WTC11 (cell line): ENCODE measurements around the gene HMGN4. TPM values are rescaled to one million over a fixed set of nuclear protein-coding genes. Genes with fewer than 3 reads are reported as not detected.
A peak's percentile ranks its signal among the peaks of the same experiment; 100 is the strongest.
"Not testable (repeated sequence)": the region's sequence is repeated elsewhere in the genome, so short reads cannot be mapped to it uniquely, and the experiment has no call there.

Experiments
- ATAC-seq: fragments of 200-7000 bp; cut with Tn5 transposase; 2 replicates; pipeline ENCODE4 v1.10.0; 2021; ENCODE audit warnings: mild to moderate bottlenecking, moderate library complexity
- CTCF ChIA-PET: fragments of 300-600 bp; sonication (Branson Sonifier 250); formaldehyde crosslinking; loops from one replicate; lab custom pipeline; 2021; ENCODE audit warnings: antibody characterized with exemption; lab: Charles Lee
- POLR2A ChIA-PET: fragments of 350-600 bp; sonication (Branson Sonifier 250); formaldehyde crosslinking; loops from one replicate; lab custom pipeline; 2021; ENCODE audit warnings: antibody characterized with exemption; lab: Charles Lee
- DNase-seq: peaks from one replicate; pipeline ENCODE4 v3.0.0; 2021; ENCODE audit warnings: low spot score
- H3K27ac Mint-ChIP-seq: 2 replicates; pipeline ENCODE4 v1.8.0; 2021; ENCODE audit warnings: mixed read lengths
- H3K27me3 Mint-ChIP-seq: 2 replicates; pipeline ENCODE4 v1.8.0; 2021; ENCODE audit warnings: low read depth, mild to moderate bottlenecking, moderate library complexity, mixed read lengths
- H3K36me3 Mint-ChIP-seq: 2 replicates; pipeline ENCODE4 v1.8.0; 2021; ENCODE audit warnings: mixed read lengths
- H3K4me1 Mint-ChIP-seq: 2 replicates; pipeline ENCODE4 v1.8.0; 2022; ENCODE audit warnings: mixed read lengths
- H3K4me3 Mint-ChIP-seq: 2 replicates; pipeline ENCODE4 v1.8.0; 2021; ENCODE audit warnings: mild to moderate bottlenecking, moderate library complexity, mixed read lengths
- H3K9me3 Mint-ChIP-seq: 2 replicates; pipeline ENCODE4 v1.8.0; 2021; ENCODE audit warnings: mixed read lengths
- EMX1 ChIP-seq: fragments of 250-450 bp; sonication (Bioruptor Pico); IDR thresholded peaks from 2 replicates; pipeline ENCODE4 v1.8.0; 2021; ENCODE audit warnings: mild to moderate bottlenecking
- ESRRA ChIP-seq: sonication (generic); formaldehyde crosslinking; IDR thresholded peaks from 2 replicates; pipeline ENCODE4 v1.8.1; 2022; ENCODE audit warnings: mild to moderate bottlenecking, missing genetic modification reagents, borderline replicate concordance
- RELA ChIP-seq: sonication (generic); formaldehyde crosslinking; IDR thresholded peaks from 2 replicates; pipeline ENCODE4 v1.8.1; 2022; ENCODE audit warnings: missing genetic modification reagents, mild to moderate bottlenecking, borderline replicate concordance
- SMAD3 ChIP-seq: sonication (generic); formaldehyde crosslinking; IDR thresholded peaks from 2 replicates; pipeline ENCODE4 v1.8.0; 2022; ENCODE audit warnings: missing genetic modification reagents, mild to moderate bottlenecking, borderline replicate concordance
- ZNF121 ChIP-seq: sonication (generic); formaldehyde crosslinking; IDR thresholded peaks from 2 replicates; pipeline ENCODE4 v1.8.0; 2023; ENCODE audit warnings: missing genetic modification reagents
- ZNF263 ChIP-seq: sonication (generic); formaldehyde crosslinking; IDR thresholded peaks from 2 replicates; pipeline ENCODE4 v1.8.1; 2022; ENCODE audit warnings: low read depth, mild to moderate bottlenecking, moderate library complexity, missing genetic modification reagents
- ZNF317 ChIP-seq: sonication (generic); formaldehyde crosslinking; IDR thresholded peaks from 2 replicates; pipeline ENCODE4 v1.8.1; 2023; ENCODE audit warnings: low read depth, mild to moderate bottlenecking, moderate library complexity, missing genetic modification reagents, borderline replicate concordance
- total RNA-seq: library from RNA; stranded (reverse); gene quantifications from 3 replicates; pipeline ENCODE4 v1.2.3, GENCODE V29; 2021
- TF ChIP-seq, protein P1 (sequence below): sonication (generic); formaldehyde crosslinking; IDR thresholded peaks from 2 replicates; pipeline ENCODE4 v1.8.1; 2023; ENCODE audit warnings: mild to moderate bottlenecking, missing genetic modification reagents
- TF ChIP-seq, protein P2 (sequence below): sonication (generic); formaldehyde crosslinking; IDR thresholded peaks from 2 replicates; pipeline ENCODE4 v1.8.1; 2023; ENCODE audit warnings: mild to moderate bottlenecking, missing genetic modification reagents
- TF ChIP-seq, protein P3 (sequence below): sonication (generic); formaldehyde crosslinking; IDR thresholded peaks from 2 replicates; pipeline ENCODE4 v1.8.1; 2022; ENCODE audit warnings: low read depth, mild to moderate bottlenecking, moderate library complexity, missing genetic modification reagents, borderline replicate concordance
- TF ChIP-seq, protein P4 (sequence below): sonication (generic); formaldehyde crosslinking; IDR thresholded peaks from 2 replicates; pipeline ENCODE4 v1.8.0; 2022; ENCODE audit warnings: mild to moderate bottlenecking, missing genetic modification reagents

HMGN4 gene
- total RNA-seq, 1 experiment from 2014 or later = 57.1 TPM

DNA sequence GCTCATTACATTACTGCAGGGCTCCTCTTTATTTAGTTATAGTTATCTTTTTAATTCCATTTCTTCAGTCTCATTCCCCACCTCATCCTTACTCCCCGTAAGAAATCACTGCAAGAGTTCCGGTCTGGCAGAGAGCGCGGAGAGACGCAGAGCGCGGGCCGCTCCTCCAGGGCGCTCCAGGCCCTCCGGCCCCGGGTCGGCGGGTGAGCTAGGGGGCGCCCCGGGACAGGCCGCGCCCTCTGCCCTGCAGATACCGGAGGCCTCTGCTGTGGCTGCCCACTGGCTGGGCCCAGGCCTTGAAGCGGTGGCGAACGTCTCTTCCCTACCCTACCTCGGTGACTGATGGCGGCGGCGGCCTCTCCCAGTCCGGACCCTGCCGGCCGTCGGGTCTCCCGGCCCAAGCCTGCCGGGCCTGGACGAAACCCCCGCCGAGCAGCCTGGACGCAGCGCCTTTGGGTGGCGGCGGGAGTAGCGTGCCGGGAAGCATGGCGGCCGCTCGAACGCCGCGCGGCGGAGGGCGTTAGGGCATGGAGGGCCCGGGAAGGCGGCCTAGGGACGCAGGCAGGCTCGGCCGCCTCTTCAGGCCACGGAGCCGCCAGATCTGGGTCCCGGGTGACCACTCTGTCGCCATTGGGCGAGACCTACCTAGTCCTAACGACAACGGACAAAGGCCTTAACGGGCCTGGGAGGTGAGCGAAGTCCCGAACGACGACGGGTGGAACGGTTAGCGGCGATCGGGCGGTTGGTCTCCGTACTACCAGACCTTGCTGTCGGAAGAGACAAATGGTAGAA, 16.4 kb upstream of the HMGN4 start (continued):
- TF ChIP-seq SMAD3 (CRISPR knock-in tag) (0 out of 2 replicates have a peak, but pooled peaks have one; percentile 21), ESRRA (CRISPR knock-in tag) (no peak), EMX1 (no peak), ZNF263 (CRISPR knock-in tag) (peak; percentile 69; the same call in 1 of the 2 replicates), RELA (CRISPR knock-in tag) (no peak), ZNF121 (CRISPR knock-in tag) (no peak), ZNF317 (CRISPR knock-in tag) (peak; percentile 43)
- TF ChIP-seq, protein P1, sequence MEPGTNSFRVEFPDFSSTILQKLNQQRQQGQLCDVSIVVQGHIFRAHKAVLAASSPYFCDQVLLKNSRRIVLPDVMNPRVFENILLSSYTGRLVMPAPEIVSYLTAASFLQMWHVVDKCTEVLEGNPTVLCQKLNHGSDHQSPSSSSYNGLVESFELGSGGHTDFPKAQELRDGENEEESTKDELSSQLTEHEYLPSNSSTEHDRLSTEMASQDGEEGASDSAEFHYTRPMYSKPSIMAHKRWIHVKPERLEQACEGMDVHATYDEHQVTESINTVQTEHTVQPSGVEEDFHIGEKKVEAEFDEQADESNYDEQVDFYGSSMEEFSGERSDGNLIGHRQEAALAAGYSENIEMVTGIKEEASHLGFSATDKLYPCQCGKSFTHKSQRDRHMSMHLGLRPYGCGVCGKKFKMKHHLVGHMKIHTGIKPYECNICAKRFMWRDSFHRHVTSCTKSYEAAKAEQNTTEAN = peak; percentile 82; the same call in 1 of the 2 replicates
- TF ChIP-seq, protein P2, sequence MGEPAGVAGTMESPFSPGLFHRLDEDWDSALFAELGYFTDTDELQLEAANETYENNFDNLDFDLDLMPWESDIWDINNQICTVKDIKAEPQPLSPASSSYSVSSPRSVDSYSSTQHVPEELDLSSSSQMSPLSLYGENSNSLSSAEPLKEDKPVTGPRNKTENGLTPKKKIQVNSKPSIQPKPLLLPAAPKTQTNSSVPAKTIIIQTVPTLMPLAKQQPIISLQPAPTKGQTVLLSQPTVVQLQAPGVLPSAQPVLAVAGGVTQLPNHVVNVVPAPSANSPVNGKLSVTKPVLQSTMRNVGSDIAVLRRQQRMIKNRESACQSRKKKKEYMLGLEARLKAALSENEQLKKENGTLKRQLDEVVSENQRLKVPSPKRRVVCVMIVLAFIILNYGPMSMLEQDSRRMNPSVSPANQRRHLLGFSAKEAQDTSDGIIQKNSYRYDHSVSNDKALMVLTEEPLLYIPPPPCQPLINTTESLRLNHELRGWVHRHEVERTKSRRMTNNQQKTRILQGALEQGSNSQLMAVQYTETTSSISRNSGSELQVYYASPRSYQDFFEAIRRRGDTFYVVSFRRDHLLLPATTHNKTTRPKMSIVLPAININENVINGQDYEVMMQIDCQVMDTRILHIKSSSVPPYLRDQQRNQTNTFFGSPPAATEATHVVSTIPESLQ (CRISPR knock-in tag) = no peak
- TF ChIP-seq, protein P3, sequence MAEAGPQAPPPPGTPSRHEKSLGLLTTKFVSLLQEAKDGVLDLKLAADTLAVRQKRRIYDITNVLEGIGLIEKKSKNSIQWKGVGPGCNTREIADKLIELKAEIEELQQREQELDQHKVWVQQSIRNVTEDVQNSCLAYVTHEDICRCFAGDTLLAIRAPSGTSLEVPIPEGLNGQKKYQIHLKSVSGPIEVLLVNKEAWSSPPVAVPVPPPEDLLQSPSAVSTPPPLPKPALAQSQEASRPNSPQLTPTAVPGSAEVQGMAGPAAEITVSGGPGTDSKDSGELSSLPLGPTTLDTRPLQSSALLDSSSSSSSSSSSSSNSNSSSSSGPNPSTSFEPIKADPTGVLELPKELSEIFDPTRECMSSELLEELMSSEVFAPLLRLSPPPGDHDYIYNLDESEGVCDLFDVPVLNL (CRISPR knock-in tag) = peak; percentile 47; the same call in 1 of the 2 replicates
- TF ChIP-seq, protein P4, sequence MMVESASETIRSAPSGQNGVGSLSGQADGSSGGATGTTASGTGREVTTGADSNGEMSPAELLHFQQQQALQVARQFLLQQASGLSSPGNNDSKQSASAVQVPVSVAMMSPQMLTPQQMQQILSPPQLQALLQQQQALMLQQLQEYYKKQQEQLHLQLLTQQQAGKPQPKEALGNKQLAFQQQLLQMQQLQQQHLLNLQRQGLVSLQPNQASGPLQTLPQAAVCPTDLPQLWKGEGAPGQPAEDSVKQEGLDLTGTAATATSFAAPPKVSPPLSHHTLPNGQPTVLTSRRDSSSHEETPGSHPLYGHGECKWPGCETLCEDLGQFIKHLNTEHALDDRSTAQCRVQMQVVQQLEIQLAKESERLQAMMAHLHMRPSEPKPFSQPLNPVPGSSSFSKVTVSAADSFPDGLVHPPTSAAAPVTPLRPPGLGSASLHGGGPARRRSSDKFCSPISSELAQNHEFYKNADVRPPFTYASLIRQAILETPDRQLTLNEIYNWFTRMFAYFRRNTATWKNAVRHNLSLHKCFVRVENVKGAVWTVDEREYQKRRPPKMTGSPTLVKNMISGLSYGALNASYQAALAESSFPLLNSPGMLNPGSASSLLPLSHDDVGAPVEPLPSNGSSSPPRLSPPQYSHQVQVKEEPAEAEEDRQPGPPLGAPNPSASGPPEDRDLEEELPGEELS (CRISPR knock-in tag) = peak; percentile 62; the same call in 1 of the 2 replicates
- TF ChIP-seq, all 79 proteins: peak for 27

DNA sequence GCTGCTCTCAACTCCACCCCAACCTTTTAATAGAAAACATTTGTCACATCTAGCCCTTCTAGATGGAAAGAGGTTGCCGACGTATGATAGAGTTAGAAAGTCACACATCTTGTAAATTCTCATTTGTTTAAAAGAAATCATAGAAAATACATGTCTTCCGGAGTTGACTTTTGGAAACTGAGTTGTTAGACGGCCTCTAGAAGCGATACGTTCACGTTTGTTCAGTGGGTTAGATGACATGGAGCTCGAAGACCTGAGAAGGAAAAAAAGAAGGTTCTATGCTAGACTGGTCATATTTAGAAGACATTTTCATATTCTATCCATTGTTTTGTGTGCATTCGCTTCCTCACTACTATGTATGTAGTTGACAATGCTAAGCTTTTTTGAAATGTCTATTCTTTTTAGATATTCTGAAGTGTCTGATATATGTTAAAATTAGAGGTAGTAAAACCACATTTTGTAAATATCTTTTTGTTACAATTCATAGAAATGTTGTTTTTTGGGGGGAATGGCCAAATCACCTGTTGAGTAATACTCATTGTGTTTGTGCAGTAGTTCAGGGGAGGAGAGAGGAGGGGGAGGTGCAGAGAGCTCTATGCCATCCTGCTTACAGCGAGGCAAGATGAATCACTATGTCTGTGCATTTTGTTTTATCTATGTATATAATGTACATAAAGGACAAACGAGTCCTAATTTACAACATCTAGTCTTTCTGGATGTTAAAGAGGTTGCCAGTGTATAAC, 15.5 kb upstream of the HMGN4 start:
- ATAC-seq, DNase-seq, H3K36me3 Mint-ChIP-seq, H3K27me3 Mint-ChIP-seq, H3K9me3 Mint-ChIP-seq, POLR2A ChIA-PET: not testable (repeated sequence)
- Mint-ChIP-seq H3K4me3 (peak overlapping the region; percentile 90), H3K4me1 (peaks cover 30% of the 10 kb centered on the region), H3K27ac (peak overlapping the region; percentile 37; the same call in 1 of the 2 replicates)
- CTCF ChIA-PET = interaction anchor here (1.0 to 2.6 kb wide), 2 partner anchors 10 to 181 kb away, joined by 3 to 13 read pairs; no protein-coding TSS in a partner anchor

DNA sequence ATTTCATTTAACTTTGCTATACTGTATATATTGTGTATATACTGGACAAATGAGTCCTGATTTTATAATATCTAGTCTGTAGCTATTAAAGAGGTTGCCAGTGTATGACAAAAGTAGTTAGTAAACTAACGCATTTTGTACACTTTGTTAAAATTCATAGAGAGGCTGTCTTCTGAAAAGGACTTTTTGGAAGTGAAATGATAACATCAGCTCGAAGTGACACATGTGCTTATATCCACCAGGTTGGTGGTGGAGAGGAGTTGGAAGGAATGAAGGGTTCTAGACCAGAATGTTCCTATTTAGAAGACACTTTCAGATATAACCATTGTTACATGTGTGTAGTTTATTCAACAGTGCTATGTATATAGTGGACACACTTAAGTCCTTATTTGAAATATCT, 13.9 kb upstream of the HMGN4 start:
- not testable (repeated sequence) for H3K9me3 Mint-ChIP-seq

More for the DNA sequence above, 13.9 kb upstream of the HMGN4 start:
- CTCF ChIA-PET, H3K4me3 Mint-ChIP-seq, H3K27ac Mint-ChIP-seq, H3K27me3 Mint-ChIP-seq, H3K36me3 Mint-ChIP-seq, ATAC-seq, POLR2A ChIA-PET, DNase-seq: not testable (repeated sequence)
- H3K4me1 Mint-ChIP-seq = peaks cover 44% of the 10 kb centered on the region
